ENCODE results near the gene RBM41. TPM values are rescaled to one million over a fixed set of nuclear protein-coding genes. Genes with fewer than 3 reads are reported as not detected.
"Not testable (repeated sequence)": the region's sequence is repeated elsewhere in the genome, so short reads cannot be mapped to it uniquely, and the experiment has no call there.

Gene RBM41
- total RNA-seq, 1 experiment from 2014 or later = 12.8 TPM

GRCh38 chrX:107167163-107167921, 48.7 kb upstream of the RBM41 start:
- Histone ChIP-seq H3K27ac (ENCODE audit: low read length) (no peak overlapping the region), H3K4me1 (ENCODE audit: insufficient read depth, low read length) (no peaks in the 10 kb centered on the region), H3K9ac (ENCODE audit: low read length) (no peak overlapping the region), H3K9me2 (replicated peaks; ENCODE audit: low read length) (no peaks in the 10 kb centered on the region), H2AFZ (ENCODE audit: low read length) (no peak overlapping the region), H4K20me1 (ENCODE audit: low read length) (no peaks in the 10 kb centered on the region), H3K27me3 (ENCODE audit: low read length) (no peaks in the 10 kb centered on the region), H3K79me2 (ENCODE audit: low read length) (no peaks in the 10 kb centered on the region), H3K4me3 (ENCODE audit: low read length) (no peak overlapping the region), H3K4me2 (ENCODE audit: low read length) (no peak overlapping the region), H3K36me3 (ENCODE audit: low read depth, low read length) (no peaks in the 10 kb centered on the region), H3F3A (ENCODE audit: low read length, unreplicated experiment) (no peaks in the 10 kb centered on the region), H3K9me3 (ENCODE audit: low read length) (no peaks in the 10 kb centered on the region)
- no TSS peak for BruUV-seq (replicated peaks)
- TF ChIP-seq EZH2phosphoT487 (IDR thresholded peaks at IDR 0.05; ENCODE audit: borderline replicate concordance, low read length) (no peak), EZH2 (IDR thresholded peaks at IDR 0.05; ENCODE audit: low read length, unreplicated experiment) (no peak), CTCF (conservative IDR thresholded peaks at IDR 0.05; ENCODE audit: low read depth, low read length) (no peak)
- DNase-seq = no peak
- ATAC-seq = no peak
- CTCF ChIA-PET = no interaction called here
- POLR2A ChIA-PET (ENCODE audit: unreplicated experiment) = no interaction called here
- intact Hi-C loops (cut with micrococcal nuclease) = no loop called here

- H3K36me3 ChIP-seq (ENCODE audit: low read depth, low read length); ATAC-seq; H3K9me2 ChIP-seq (replicated peaks; ENCODE audit: low read length); DNase-seq; intact Hi-C loops (cut with micrococcal nuclease); H3K4me3 ChIP-seq (ENCODE audit: low read length); H2AFZ ChIP-seq (ENCODE audit: low read length); H3F3A ChIP-seq (ENCODE audit: low read length, unreplicated experiment); CTCF ChIA-PET; H3K27ac ChIP-seq (ENCODE audit: low read length); H4K20me1 ChIP-seq (ENCODE audit: low read length); H3K4me2 ChIP-seq (ENCODE audit: low read length); H3K79me2 ChIP-seq (ENCODE audit: low read length); BruUV-seq (replicated peaks); H3K9me3 ChIP-seq (ENCODE audit: low read length); H3K27me3 ChIP-seq (ENCODE audit: low read length); POLR2A ChIA-PET (ENCODE audit: unreplicated experiment); H3K9ac ChIP-seq (ENCODE audit: low read length): not testable (repeated sequence)
- H3K4me1 ChIP-seq (ENCODE audit: insufficient read depth, low read length) = peaks cover 11% of the 10 kb centered on the region
Measured at GRCh38 chrX:107157618-107158017, 39.0 kb upstream of the RBM41 start.

- CTCF ChIA-PET = not testable (repeated sequence)
- H3K9ac ChIP-seq (ENCODE audit: low read length) = peak overlapping the region; percentile 55
Measured at GRCh38 chrX:107155621-107156430, 37.2 kb upstream of the RBM41 start.

More at GRCh38 chrX:107155621-107156430, 37.2 kb upstream of the RBM41 start:
- H3K9me3 ChIP-seq (ENCODE audit: low read length); H3K9me2 ChIP-seq (replicated peaks; ENCODE audit: low read length); intact Hi-C loops (cut with micrococcal nuclease); H4K20me1 ChIP-seq (ENCODE audit: low read length); POLR2A ChIA-PET (ENCODE audit: unreplicated experiment); DNase-seq; H3F3A ChIP-seq (ENCODE audit: low read length, unreplicated experiment); H3K27me3 ChIP-seq (ENCODE audit: low read length); H3K36me3 ChIP-seq (ENCODE audit: low read depth, low read length); H3K79me2 ChIP-seq (ENCODE audit: low read length): not testable (repeated sequence)
- H3K27ac ChIP-seq (ENCODE audit: low read length) = peak overlapping the region; percentile 77
- BruUV-seq (replicated peaks) = TSS peak; percentile 60
- peaks cover 11% of the 10 kb centered on the region for H3K4me1 ChIP-seq (ENCODE audit: insufficient read depth, low read length)
- peak overlapping the region; percentile 66 for H3K4me2 ChIP-seq (ENCODE audit: low read length)
- H2AFZ ChIP-seq (ENCODE audit: low read length) = peak overlapping the region; percentile 61; the same call in 1 of the 2 replicates
- H3K4me3 ChIP-seq (ENCODE audit: low read length) = peak overlapping the region; percentile 59
- peak; percentile 24 for ATAC-seq
